ENCODE results near the gene STK32B.

Gene STK32B

DNA sequence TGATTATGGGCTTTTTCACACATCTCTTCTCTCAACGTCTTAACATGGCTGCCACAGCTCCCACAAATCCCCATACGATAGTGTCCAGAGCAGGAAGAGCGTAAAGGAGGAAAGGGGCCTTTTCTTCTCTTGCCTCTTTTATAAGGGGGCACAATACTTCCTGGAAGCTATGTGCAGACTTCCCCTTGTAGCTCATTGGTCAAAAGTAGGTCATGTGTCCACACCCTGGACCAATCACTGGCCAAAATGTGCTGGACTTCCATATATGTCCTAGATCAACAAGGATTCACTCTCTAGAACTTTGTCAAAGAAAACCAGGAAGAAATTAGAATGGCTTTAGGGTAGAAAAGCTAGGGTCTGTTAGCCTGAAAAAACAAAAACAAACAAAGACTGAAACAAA, 26.7 kb downstream of the STK32B start:
- DNase-seq, result no peak

DNA sequence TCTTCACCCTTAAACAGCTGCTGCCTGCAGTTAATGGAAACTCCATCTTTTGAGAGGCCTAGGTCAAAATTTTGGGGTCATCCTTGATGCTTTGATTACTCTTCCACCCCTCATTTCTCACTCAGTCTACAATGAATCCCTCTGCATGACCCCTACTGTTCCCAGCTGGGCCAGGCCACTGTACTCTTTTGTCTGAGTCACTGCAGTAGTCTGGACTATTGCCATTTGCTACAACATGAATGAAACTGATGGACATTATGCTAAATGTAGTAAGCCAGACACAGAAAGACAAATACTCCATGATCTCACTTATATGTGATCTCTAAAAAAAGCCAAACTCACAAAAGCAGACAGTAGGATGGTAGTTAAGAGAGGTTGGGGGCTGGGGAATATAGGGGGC, 28.3 kb downstream of the STK32B start:
- no peak for DNase-seq

DNA sequence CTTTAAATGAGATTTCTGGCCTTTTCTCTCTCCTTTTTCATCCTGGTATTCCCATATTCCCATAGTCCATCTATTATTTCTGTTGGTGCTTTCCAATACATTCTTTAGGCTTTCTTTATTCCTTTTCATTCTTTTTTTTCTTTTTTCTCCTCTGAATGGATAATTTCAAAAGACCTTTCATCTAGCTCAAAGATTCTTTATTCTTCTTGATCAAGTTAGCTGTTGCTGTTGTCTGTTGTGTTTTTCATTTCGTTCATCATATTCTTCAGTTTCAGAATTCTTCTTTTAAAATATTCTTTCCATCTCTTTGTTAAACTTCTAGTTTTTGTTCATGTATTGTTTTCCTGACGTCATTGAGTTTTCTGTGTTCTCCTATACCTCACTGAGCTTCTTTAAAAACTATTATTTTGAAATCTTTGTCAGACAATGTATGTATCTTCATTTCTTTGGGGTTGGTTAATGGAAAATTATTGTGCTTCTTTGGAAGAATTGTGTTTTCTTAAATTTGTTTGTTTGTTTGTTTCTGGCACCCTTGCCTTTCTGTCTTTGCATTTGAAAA, 30.2 kb downstream of the STK32B start:
- no peak for DNase-seq

DNA sequence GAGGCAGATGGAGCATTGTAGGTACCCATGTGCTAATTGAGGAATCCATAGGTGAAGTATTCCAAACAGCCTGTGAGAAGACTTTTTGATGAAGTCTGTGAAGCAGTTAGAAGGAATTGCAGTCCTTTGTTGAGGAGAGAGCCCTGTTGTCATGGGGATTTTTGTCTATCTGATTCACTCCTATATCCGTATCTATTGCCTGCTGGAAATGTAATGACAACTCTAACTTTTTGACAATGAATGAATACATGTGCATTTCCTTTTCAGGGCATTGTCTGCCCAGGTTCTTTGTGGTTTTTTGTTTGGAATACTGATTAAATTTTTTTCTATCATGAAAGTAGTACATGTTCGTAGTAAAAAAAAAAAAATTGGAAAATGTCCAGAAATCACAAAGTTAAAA, 31.1 kb downstream of the STK32B start:
- no peak for DNase-seq

DNA sequence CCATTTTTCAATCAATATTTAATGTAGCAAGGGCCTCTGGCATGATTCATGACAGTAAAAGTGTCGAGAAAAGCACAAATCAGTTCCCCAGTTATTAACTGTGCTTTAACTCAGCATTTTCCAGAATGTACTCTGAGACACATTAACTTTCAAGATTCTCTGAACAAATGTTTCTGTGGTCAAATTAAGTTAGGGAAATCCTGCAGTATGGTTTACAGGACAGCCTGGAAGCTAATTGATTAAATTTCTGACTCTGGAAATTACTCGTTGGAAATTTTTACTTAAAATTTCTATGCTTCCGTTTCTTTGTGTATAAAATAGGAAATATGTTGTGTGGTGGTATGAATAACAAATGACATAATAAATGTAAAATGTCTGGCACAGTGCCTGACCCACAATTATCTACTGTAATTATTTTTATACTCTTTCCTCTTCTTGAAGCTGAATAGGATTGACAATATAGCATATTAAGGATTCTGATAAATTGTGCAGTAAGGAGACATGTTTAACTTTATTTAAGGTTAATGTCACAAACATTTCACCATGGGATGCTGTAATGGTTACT, 33.7 kb downstream of the STK32B start:
- no peak for DNase-seq

DNA sequence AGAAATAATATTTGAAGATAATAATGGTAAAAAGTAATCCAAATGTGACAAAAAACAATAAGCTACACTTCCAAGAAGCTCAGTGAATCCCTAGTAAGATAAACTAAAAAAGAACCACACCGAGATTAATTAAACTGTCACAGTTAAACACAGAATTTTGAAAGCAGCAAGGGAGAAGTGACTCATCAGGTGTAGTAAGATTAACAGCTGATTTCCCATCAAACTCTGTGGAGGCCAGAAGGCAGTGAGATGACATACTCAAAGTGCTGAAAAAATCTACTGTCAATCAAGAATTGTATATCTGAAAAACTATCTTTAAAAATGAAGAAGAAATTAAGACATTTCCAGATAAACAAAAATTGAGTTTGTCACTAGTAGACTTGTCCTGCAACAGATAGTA, 35.3 kb downstream of the STK32B start:
- DNase-seq, result no peak

DNA sequence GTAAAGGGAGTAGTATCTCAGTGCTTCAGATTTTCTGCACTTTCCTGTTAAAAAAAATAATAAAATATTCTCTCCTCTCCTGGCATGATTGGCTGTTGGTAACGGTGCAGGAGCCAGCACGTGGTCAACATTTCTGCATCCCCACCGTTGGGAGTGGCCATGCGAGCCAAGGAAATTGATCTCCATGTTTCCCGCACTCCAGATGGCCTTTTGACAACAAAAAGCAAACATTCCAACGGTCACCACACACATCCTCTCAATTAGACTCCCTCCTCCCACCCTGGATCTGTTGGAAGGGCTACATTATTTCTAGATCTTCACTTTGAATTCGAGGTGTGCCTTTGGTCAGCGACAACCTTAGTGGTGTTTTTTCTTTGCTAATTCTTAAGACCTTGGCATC, 45.0 kb downstream of the STK32B start:
- no peak for DNase-seq

DNA sequence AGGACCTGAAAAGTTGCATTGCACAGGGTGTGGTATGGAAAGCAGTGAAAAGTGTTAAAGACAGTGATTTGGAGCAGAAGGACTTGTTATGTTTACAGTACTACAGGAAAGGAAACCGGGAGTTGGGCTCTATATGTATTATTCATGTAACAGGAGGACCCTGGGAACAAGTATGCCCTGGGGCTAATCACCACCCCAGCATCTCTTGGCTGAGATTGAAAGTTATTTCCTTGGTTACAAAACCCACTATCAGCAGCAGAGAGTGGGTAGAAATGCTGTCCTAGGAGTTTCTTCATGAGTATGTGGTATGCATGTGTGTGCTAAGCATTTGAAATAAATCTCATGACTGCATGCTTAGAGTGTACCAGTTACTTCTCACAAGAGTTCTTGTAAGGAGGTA, 46.9 kb downstream of the STK32B start:
- DNase-seq, result no peak

DNA sequence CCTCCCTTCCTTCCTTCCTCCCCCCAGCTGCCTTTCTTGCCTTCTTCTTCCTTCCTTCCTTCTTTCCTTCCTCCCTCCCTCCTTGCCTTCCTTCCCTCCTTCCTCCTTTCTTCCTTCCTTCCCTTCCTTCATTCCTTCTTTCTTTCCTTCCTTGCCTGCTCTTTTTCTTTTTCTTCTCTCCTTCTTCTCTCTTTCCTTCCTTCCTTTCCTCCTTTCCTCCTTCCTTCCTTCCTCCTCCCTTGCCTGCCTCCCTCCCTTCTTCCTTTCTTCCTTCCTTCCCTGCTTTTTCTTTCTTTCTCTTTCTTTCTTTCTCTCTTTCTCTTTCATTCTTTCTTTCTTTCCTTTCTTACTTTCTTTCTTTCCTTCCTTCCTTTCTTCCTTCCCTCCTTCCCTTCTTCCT, 49.1 kb downstream of the STK32B start:
- DNase-seq, result no peak

DNA sequence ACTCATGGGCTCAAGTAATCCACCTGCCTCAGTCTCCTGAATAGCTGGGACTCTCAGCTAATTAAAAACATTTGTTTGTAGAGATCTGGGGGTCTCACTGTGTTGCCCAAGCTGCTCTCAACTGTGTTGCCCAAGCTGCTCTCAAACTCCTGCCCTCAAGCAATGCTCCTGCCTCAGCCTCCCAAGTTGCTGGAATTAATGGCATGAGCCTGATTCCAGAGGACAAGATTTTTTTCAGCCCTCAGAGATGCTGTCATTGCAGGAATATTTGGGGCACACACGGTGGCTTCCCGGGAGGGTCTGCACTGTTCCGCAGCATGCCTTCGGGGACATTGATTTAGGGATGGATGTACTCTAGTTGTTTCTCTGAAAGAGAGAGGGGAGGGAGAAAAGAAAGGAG, 49.7 kb downstream of the STK32B start:
- DNase-seq, result no peak

DNA sequence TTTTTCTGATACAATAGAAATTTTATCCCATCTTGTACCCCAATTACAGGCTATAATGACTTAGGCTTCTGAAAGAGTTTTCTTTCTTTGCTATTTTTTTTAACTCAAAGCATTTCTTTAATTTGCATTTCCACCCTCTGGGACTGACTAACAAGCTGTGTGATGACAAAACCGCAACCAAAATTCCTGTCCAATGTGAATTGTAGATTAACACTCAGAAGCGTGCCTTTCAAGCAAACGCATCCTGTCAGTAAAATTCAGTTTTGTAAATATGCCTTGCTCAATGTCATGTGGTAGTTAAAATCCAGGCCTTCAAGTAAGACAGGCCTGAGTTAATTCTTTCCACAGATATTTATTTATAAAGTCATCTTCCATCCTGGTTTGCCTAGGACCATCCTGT, 50.3 kb downstream of the STK32B start:
- DNase-seq, result no peak

DNA sequence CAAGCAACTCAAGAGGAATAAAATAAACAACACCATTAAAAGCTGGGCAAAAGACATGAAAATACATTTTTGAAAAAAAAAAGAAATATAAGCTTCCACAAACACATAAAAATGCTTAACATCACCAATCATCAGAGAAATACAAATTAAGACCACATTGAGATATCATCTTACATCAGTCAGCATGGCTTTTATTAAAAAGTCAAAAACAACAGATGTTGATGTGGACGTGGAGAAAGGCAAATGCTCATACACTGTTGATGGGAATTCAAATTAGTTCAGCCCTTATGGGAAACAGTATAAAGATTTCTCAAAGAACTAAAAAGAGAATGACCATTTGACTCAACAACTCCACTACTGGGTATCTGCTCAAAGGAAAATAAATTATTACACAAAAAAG, 59.6 kb downstream of the STK32B start:
- DNase-seq, result no peak

DNA sequence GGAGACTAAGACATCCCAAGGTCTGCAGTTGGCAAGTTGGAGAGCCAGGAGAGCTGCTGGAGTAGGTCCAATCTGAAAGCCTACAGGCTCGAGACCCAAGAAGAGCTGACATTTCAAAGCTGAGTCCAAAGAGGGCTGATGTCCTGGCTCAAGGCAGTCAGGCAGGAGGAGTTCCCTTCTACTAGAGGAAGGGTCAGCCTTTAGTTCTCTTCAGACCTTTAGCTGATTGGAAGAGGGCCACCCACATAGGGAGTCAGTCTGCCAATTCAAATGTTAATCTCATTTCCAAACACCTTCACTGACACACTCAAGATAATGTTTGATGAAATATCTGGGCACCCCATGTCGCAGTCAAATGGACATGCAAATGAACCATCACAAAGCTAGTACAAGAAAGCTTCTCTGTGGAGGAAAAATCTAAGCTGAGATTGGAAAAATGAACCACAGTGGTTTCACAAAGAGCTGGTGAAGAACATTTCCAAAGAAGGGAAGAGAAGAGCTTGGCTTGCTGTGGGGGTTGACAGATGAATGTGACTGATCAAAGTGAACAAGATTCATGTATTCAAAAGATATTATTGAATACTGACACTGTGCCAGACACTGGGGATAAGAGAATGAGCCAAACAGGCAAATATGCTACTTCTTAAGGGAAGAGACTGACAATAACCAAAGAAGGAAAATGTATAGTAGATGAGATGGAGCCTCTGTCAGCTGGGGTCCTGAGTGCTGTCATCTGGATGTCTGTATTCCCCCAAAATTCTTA, 61.2 kb downstream of the STK32B start:
- DNase-seq, result no peak

DNA sequence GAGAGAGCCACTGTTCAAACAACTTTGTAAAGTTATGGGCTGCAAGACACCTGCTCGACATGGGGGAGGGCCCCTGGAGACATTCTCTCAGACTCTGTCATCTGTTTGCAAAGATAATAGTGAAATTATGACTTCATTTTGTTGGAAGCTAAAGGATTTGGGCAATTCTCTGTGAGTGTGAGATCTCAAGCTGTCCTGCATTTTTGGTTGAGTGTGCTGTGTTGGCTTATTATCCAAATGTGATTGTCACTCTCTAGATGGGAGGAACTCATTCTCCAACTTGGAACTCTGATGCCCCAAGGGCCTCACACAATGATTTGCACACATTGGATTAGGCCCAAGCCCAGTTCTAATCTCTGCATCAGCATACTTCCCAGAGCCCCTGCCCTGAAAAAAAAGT, 63.7 kb downstream of the STK32B start:
- DNase-seq, result no peak

DNA sequence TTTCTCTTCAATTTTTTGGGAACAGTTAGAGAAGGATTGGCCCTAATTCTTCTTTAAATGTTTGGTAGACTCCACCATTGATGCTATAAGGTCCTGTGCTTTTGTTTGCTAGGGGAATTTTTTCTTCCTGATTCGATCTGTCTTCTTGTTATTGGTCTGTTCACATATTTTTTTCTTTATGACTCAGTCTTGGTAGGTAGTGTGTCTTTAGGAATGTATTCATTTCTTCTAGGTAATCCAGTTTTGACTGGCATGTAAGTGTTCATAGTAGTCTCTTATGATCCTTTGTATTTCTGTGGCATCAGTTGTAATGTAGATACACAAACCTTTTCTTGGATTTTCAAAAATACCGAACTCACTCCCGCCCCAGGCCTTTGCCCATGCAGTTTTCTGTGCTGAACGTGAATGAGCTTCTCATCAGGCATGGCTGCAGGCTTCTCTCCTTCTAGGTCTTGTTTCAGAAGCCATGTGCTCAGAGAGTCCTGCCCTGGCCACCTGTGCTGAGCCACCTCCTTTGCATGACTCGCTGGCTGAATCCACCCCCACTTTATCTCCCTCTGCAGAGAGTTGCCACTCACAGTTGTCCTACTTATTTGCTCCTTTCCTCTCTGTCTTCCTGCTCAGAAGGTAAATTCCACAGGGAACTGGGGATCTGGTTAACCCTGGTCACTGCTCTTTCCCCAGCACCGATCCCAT, 67.0 kb downstream of the STK32B start:
- no peak for DNase-seq

DNA sequence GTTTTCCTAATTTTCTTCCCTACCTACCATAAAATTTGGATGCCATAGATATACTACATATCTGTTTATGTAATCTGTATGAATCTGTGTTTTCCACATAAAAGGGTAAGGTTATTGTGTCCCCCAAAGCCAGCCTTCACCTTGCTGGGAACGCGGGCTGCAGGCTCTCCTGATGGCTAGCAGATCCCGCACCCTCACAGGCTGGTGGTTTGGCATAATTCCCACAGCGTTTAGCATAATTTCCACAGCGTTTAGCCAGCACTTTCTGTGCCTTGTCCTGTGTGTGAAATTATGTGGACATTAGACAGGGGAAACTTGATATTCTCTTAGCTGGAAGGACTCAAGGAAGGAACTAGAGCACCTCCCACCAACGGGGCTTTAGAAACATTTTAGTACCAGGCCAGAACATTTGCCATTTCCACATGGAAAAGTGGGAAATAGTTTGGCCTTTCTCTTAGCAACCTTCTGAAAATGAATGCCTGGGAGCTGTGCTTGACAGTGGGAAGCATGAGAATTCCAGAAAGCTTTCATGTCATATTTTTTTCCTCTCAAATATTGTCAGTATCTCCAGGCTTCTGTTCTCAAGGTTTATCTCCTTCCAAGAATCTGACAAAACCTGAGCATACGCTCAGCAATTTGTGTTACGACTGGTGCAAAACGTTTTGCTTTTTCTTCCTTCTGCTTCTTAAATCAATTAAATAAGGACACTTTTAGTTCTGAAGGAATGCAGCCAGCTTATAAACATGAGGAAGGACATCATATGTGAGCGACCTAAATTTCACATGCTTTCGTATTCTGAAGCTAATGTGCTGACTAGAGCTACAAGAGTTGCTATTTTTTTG, 67.9 kb downstream of the STK32B start:
- DNase-seq, result no peak

DNA sequence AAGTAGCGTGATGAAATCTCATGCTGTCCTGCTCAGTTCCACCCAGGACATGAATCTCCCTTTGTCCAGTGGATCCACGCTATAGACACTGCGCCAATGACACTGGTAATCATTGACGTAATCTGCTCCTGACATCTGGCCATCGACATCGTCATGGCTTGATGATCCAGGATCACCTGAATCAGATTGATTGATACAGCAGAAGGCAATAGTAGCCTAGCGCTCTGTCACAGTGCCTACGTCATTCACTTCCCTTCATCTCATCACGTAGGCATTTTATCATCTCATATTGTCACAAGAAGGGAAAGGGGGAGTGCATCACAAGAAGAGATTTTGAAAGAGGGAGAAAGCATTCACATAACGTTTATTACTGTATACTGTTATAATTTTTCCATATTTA, 68.8 kb downstream of the STK32B start:
- no peak for DNase-seq

DNA sequence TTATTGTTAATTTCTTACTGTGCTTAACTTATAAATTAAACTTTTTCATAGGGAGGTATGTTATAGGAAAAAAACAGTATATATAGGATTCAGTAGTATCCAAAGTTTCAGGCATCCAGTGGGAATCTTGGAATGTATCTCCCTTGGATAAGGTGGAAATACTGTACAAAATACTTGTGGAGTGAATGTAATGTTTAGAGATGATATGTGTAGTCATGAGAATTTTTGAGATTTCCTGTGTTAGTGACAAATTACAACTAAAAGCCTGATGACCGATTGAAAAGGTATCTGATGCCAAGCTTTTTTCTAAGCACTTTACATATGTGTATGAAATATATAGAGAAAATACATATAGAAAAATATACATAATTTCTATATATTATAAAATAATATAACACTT, 69.2 kb downstream of the STK32B start:
- DNase-seq, result no peak

DNA sequence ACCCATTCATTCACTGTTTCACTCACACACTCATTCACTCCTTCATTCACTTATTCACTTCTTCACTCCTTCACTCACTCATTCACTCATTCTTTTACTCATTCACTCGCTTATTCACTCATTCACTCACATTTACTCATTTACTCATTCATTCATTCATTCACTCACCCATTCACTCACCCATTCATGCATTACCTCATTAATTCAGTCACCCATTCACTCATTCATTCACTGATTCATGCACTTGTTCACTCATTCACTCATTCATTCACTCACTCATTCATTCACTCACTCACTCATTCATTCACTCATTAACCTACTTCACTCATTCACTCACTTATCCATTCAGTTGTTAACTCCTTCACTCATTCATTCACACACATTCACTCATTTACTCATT, 70.8 kb downstream of the STK32B start:
- no peak for DNase-seq

DNA sequence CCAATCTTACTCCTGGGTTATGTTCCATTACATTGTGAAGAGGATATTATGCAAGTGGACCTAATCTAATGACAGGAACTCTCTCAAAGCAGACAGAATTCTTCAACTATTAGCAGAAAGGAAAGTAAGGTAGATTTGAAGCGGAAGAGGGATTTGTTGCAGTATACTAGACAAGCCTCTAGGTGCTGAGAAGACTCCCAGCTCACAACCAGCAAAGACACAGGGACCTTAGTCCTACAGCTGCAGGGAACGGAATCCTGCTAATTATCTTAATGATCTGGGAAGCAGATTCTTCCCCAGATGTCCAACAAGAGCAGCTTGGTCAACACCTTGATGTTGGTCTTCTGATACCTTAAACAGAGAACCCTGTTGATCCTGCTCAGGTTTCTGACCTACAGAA, 73.6 kb downstream of the STK32B start:
- no peak for DNase-seq

DNA sequence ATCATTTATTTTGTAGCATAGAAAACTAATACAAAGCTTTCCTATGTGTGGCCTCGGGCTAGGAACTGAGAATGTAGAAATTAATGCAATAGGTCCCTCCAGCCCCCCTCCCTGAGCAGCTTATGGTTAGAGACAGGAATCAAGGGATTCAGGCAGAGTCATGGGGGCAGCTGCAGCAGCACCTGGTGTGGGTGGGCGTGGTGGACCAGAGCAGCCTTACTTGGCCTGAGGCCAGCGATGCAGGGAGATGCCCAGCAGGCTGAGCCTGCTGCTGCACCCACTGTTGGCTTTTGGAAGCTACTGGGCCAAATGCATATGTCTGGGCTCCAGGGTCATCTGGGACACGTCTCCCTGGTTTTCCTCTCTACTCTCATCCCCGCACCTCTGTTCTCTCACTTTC, 74.0 kb downstream of the STK32B start:
- DNase-seq, result no peak

DNA sequence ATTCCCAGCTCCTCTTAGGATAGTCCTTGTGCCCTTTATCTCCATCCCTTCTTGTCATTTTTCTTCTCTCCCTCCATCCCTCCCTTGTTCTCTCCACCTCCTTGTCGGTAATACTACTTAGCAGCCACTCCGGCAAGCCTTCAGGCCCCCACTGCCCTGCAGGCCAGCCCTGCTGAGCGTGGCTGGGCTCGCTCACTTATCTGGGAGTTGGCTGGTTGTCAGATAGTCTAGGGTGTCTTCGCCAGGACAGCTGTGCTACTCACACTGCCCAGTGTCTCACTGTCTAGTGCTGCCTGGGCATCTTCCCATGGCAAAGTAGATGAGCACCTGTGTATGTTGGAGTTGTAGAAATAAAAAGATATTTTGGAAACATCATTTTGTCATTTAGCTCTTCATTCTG, 75.0 kb downstream of the STK32B start:
- no peak for DNase-seq

DNA sequence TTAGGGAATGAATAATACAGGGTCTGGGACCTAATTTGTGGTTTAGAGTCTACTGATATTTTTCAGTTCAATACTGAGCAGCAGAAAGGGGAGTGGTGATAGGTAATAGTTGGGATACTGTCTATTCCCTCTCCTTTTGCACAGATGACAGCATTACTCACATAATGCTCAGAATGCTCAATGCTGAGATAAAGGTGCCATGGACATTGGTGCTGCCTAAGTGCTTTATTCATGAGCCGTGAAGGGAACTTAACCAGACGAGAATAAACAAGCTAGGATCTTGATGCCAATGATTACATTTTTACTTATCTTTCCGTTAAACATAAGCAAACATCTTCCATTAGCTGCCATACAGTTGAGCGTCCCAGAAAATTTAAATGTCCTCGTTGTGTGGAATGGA, 75.6 kb downstream of the STK32B start:
- no peak for DNase-seq

Data from activated CD4-positive, alpha-beta T cell treated with anti-CD3 and anti-CD28 coated beads for 48 hours (primary cell).